ENCODE measurements around the gene ITGAV.

The ITGAV gene

DNA sequence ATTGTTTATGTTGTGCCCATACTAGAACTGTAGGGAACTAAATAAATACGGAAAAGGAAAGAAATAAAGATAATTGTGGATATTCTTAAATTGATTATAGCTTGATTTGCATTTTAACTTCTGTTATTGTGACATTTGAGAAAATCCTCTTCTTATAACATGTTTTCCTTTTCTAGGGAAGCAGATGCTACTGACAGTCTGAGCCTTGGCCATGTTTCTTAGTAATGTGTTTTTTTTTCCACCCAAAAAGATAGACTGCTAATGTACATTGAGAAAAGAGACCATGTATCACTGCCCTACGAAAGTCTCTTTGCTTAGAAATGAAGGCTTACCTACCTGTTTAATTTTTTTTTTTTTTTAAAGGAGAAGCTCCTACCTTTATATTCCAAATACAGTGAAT lies 22.2 kb downstream of the ITGAV start:
- no peak for DNase-seq

DNA sequence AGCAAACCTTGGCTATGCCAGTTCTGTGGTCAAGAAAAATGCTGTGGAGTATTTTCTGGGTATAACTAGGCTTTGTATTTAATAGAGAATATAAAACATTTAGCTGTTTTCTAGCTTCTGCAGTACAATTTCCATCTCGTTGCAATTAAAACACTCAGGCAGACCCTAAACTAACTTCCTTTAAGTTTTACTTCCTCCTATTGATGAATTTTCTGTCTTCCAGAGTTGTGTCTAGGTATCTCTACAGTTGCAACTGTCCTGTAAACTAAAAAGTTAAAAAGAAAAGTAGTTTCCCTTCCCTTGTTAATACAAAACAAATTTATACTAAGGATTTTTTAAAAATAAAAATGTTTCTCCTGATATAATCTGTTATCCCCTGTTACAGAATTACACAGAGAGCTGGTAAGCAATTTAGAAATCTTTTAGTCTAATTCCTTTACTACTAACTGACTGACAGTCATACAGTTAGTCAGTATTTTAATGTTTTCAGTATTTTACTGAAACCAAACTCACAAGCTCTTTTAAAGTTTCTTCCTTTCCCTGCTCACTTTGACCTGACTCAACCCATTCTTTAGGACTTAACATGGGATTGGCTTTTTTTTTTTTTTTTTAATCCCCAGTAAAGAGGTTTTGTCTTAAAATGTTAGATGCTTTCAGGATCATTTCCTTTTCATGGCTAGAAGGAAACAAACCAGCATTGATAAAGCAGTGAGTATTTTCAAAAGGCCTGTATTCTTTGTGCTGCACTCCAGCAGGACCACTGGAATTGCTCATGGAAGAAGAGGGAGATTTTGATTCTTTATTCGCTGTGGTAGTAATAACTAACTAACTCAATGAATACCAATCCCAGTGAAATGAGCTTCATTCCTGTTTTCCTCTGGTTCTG lies 22.9 kb downstream of the ITGAV start:
- DNase-seq = no peak

DNA sequence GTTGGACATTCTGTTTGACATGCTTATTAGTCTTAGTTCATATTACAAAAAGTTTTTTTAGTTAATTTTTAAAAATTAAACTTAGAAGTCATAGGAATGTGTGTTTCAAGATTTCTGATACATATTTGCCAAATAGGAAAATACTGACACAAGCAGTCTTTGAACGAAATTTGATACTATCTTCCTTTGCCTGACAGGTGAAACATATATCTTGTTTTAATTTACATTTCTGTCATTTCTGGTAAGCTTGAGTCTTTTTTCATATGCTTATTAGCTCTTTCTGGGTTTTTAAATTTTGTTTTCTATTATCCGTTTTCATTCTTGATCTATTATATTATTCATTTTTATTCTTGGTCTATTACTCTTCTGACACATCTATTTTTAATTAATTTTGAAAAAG lies 24.5 kb downstream of the ITGAV start:
- DNase-seq = no peak

DNA sequence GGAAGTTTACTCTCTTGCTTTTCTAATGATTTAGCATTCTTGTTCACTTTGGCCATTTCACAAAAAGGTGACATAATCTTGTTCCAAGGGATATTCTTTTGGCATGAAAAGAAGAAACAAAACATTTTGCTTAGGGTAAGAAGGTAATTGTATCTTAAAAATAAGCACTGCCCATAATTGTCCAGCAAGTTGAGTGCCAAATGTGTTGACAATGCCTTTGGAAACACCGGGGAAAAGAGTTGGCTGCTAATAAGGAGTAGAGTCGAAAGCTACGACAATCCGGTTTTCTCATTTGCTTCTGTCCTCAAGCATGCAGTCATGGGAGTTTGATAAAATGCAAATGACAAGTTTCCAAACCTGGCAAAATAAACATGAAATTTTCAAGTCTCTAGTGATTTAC lies 27.3 kb downstream of the ITGAV start:
- DNase-seq = no peak

DNA sequence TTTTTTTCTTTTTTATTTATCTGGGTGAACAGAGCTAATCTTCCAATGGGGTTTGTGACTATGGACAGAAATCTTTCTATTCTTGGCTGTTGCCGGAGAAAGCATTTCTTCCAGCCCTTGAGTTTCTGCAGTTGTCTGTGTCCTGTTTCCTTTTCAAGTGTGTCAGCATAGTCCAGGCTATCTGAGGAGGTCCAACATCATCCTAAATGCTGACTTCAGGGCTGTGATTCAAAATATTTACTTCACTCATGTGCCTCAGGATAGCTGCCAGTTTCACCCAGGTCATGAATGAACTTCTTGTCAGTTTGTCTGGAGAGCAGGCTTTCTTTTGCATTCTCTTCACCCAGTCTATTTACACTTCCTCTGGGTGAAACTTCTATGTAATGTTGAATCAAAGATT lies 27.9 kb downstream of the ITGAV start:
- no peak for DNase-seq

DNA sequence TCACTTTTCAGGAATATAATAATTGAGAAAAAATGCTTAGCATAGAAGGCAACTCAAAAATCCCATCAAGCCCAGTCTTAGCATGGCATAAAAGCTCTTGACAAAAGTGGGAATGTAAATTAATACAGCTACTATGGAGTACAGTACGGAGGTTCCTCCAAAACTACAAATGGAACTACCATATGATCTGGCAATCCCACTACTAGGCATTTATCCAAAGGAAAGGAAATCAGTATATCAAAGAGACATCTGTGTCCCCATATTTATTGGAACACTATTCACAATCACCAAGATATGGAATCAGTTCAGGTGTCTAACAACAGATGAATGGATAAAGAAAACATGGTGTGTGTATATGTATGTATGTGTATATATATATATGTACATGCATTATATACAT lies 28.8 kb downstream of the ITGAV start:
- DNase-seq = no peak

DNA sequence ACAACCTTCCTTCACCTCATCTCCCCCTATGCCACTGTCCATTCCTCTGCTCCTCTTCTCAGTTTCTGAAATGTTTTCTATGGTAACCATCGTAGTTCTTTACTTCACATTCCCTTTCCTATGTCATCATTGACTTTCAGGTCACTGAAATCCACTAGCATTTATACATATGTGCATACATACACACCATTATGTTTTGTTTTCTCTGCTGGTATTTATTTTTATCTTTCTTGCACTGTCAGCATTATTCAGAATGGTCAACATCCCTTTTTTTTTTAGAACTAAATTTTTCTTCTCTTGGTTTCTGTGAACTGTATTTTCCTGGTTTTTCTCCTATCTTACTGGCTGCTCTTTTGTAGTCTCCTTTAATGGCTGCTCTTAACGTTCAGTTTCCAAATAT lies 33.2 kb downstream of the ITGAV start:
- DNase-seq = no peak

DNA sequence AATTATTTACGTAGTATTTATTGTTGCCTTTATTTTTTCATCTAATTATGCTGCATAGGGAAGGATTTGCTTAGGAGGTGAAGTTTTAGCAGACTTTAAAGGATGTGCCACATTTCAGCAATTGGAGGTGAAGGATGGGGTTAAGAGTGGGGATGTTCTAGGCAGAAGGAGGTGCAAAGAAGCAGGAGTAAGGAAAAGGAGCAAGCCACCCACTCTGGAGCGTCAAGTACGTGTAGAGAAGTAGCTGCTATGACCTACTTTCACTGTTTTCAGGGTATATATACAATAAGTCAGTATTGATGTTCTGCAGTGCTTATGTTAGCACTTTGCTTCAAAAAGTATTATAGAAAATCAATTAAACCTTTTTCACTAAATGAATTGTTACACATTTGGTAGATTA lies 34.4 kb downstream of the ITGAV start:
- no peak for DNase-seq

DNA sequence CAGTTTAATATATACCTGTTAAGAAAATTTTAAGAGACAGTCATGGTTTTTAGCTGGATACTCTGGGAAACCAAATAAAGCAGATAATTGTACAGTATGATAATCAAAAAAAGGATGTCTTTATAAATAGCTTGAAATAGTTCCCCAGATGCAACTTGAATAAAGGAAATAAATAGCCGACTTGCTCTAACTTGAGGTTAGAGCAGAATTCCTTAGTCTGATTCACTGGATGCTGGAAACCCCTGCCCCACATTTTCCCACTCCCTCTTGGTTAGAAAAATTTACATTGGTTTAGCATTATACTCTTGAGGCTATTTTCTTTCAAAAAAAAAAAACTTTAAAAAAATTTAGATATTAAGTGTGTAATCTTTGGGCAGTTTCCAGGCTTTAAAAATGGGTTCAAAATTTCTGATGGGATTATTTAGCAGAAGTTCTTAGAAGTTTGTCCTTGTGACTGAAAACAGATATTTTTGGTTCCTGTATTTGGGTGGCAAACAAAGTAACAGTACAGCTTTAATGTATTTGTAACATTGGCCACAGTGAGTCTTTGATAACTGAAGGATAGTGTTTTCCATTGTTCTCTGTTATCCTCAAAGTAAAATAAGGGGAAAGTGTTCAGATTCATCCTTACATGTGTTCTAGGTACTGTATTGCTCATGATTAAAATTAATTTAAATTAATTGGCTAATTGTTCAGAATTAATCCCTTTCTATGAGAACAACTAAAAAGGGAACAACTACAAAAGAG lies 39.6 kb downstream of the ITGAV start:
- DNase-seq = no peak

DNA sequence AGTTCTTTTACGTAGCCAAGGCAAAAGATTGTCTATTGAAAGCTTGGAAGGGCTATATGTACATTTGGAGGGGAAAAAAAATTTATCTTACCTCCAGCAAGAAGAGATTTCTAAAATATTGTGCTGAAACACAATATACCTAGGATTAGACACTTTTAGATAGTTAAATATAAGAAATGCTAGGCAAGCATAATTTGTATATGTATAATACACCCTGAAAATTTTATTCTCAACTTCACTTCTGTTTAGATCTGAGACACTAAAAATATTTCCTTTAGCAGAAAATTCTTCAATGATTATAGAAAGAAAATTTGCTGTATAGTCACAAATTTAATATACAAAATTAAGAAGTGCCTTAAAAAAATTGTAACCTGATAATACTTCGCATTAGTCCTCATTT lies 42.6 kb downstream of the ITGAV start:
- DNase-seq = no peak

DNA sequence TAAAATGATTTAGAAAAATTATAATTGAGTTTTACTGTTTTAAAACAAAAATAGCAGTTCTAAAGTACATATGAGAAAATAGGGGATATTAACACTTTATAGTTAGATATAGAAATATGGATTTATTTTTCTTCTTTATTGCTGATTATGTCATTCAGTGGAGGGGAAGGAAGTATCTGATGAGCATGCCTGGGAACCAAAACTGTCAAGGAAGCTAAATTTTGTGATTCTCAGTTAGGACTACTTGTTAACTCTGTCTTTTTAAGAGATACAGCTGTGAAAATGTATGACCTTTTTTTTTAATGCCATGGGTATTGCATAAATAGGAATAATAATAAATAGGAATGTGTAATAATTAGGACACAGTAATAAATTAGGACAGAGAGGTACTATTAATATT lies 44.8 kb downstream of the ITGAV start:
- no peak for DNase-seq

DNA sequence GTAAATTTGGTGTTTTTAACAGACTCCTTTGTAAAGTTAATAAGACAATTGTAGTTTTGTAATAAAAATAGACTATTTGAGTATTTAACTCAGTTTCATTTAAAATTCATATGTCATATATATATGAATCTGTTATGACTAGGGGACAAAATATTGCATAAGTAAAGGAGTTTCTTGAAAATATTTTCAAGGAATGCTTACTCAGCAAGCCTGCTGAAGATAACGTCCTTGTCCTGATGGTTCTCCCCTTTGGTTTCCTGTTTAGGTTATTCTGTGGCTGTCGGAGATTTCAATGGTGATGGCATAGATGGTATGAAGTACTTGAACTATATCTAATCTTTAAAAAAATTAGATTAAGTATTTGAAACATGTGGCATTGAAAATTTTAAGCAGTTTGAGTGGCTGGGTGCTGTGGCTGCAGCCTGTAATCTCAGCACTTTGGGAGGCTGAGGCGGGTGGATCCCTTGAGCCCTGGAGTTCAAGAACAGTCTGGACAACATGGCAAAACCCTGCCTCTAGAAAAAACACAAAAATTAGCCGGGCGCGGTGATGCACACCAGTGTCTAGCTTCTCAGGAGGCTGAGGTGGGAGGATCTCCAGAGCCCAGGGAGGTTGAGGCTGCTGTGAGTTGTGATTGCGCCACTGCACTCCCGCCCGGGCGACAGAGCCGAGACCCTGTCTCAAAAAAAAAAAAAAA lies 47.1 kb downstream of the ITGAV start:
- DNase-seq = no peak

DNA sequence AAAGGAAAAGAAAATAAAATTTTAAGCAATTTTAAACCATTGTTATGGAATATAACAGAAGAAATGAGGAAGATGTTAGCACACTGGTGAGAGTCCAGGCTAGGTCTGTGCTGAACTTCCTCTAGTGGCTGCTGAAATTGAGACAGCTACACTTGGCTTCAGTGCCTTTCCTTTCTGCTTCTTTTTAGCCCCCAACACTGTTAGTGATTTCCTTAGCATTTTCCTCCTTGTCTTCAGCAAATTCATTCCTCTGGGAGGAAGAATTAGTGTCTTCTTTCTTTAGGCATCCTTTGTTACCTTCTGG lies 47.6 kb downstream of the ITGAV start:
- DNase-seq = no peak

DNA sequence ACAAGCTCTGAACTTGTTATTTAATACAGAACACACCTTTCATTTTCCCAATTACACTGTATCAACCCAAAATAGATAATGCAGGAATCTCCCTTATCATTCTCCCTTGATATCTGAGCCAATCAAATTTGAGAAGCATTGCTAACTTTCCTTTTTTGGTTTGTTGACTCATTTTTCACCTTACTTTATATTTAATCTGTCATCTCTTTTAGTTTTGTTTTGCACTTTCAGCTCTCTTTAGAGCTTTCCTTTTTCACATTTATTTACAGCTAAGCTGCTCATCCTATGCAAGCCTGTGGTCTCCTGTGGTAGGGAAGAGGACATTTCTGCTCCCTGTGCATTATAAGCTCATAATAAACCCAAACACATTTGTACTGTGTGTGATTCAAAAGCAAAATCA lies 50.1 kb downstream of the ITGAV start:
- DNase-seq = no peak

DNA sequence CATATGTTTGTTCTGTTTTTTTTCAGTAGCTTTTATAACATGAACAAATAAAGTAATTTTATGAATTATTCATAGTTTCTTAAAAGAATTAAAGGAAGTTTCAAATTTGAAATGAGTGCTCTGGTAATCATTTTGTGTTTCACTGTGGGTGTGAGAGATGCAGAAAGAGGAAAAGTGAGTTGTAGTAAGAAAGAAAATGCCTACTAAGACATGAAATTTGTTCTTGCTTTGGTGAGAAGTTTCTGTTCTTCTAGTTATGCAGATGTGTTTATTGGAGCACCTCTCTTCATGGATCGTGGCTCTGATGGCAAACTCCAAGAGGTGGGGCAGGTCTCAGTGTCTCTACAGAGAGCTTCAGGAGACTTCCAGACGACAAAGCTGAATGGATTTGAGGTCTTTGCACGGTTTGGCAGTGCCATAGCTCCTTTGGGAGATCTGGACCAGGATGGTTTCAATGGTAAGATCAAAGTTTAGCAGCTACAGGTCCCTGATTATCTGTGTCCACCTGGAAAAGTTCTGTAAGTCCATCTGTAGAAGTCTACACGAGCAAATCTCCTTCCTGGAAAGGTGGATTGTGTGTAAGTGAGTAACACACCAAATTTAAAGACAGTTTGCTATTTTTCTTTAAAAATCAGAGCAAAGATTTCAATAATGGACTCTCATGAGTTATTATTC lies 51.4 kb downstream of the ITGAV start:
- DNase-seq = no peak

DNA sequence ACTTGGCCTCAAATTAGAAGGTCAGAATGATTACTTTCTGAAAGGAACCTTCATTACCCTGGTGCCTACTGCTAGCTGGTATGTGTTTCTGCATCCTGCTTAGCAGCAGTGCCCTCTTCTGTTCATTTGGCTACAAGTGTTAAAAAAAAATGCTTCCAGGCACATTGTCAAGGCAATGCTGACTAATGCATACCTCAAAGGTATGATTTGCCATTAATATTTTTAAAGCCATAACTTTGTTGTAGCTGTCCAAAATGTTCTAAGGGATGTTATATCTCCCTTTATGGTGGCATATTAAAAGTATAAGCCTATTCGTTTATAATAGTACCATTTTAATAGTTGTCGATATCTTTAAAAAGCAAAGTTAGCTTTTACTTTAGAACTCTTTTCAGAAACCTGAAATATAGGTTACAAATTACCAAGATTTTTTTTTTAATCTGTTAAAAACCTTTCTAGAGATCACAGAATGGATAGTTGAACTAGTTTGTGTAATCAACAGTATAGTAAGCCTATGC lies 52.0 kb downstream of the ITGAV start:
- DNase-seq = peak in 28 of 56 donors; percentile 1 to 66 (median 12)

DNA sequence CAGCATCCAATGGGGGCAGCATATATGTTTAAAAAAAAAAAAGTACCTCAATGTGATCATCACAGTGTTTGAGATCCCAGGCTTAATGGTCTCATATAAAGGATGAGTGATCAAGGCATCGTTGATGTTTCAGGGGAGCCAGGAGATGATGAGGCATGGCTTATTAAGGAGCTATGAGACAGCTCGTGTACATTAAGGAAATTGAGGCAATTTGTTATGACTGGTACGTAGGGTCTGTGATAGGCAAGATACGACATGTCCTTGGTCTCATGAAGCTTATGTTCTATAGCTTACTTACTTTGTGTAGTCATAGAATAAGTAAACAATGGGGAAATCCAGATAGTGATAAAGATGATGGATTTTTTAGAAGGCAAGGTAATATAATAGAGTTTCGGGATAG lies 54.9 kb downstream of the ITGAV start:
- DNase-seq = no peak

DNA sequence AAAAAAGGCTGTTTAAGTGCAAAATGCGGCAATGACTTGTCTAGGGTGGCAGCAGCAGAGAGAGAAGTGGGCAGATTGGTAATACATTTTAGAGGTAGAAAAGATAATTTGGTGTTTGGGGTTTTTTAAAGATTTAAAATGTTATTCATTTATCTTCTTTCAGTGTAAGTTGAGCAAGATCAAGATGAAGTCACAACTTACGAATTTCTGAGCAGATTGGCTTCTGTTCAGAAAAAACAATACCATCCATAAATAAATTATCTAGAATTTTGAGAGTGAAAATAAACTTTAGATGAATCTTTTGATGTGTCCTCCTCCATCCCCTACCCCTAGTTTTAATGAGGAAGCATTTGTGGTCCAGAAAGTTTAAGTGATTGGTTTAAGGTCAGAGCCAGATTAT lies 56.1 kb downstream of the ITGAV start:
- DNase-seq = no peak

DNA sequence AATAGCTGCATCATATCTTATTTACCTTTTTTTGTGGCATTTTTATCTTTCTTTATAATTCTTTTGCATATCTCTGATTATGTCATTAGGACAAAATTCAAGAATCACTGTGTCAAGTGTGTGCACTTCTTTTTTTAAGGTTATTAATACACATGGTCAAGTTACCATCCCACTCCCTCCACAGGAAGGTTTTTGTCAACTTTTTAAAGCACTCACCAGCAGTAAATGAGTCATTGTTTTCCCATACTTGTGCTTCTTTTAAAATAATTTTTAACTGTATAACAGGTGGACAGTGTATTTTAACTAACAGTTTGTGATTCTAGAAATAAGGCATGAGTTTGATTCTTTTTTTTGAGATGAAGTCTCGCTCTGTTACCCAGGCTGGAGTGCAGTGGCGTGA lies 58.3 kb downstream of the ITGAV start:
- no peak for DNase-seq

DNA sequence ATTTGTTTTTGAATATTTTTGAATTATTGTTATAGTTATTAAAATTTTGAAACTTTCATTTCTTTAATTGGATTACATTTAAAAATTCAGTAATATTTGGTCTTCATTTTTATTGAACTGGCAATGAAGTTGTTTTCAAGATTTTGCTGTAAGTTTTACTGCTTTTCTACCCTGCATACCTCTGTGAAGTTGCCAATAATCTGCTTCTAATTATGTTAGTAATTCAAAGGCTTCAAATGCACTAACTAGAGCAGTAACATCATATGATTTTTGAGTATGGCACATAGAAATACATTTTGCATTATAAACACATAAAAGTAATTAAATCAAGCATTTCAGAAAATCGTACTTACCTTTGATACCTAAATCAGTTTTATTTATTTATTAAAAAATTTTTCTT lies 63.7 kb downstream of the ITGAV start:
- no peak for DNase-seq

DNA sequence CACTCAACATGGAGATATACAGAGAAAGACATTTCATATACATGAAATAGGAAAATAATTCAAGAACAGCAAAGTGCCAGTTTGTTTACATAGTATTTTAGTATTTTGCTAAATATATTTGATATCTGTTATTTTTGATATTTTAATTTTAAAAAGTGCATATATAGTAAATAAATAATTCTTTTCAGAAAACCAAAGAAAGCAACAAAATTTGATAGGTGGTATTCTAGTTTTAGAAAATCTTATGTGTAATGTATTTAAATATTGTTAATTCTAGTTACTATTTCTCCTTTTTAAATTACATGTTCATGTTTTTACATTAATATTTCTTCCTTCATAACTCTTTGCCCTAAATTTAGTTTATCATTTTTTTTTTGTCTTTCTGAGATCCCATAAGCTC lies 69.5 kb downstream of the ITGAV start:
- no peak for DNase-seq
